Measurements from ENCODE around the gene BLMH. TPM values are rescaled to one million over a fixed set of nuclear protein-coding genes. Genes with fewer than 3 reads are reported as not detected.

BLMH gene
- total and polyA plus RNA-seq, 10 of the 15 experiments (the other 5 are each of a cell fraction or from before 2014, with no cell fraction given), result 16.1 to 63.9 (median 54.0) TPM

GRCh38 chr17:30208214-30208613 is 83.5 kb downstream of the BLMH start (continued):
- TF ChIP-seq SUPT20H (IDR thresholded peaks at IDR 0.05; ENCODE audit: borderline replicate concordance, control insufficient read depth, low read depth, low read length), result no peak
- no peak for TF ChIP-seq ZNF207 (IDR thresholded peaks at IDR 0.05; ENCODE audit: borderline replicate concordance)
- TF ChIP-seq USF2 (IDR thresholded peaks at IDR 0.05; ENCODE audit: borderline replicate concordance, low read depth, low read length), result no peak
- no peak for TF ChIP-seq SUZ12 (IDR thresholded peaks at IDR 0.05; ENCODE audit: unreplicated experiment)
- TF ChIP-seq, protein P1, sequence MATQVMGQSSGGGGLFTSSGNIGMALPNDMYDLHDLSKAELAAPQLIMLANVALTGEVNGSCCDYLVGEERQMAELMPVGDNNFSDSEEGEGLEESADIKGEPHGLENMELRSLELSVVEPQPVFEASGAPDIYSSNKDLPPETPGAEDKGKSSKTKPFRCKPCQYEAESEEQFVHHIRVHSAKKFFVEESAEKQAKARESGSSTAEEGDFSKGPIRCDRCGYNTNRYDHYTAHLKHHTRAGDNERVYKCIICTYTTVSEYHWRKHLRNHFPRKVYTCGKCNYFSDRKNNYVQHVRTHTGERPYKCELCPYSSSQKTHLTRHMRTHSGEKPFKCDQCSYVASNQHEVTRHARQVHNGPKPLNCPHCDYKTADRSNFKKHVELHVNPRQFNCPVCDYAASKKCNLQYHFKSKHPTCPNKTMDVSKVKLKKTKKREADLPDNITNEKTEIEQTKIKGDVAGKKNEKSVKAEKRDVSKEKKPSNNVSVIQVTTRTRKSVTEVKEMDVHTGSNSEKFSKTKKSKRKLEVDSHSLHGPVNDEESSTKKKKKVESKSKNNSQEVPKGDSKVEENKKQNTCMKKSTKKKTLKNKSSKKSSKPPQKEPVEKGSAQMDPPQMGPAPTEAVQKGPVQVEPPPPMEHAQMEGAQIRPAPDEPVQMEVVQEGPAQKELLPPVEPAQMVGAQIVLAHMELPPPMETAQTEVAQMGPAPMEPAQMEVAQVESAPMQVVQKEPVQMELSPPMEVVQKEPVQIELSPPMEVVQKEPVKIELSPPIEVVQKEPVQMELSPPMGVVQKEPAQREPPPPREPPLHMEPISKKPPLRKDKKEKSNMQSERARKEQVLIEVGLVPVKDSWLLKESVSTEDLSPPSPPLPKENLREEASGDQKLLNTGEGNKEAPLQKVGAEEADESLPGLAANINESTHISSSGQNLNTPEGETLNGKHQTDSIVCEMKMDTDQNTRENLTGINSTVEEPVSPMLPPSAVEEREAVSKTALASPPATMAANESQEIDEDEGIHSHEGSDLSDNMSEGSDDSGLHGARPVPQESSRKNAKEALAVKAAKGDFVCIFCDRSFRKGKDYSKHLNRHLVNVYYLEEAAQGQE (IDR thresholded peaks at IDR 0.05; ENCODE audit: low read depth, low read length), result no peak
- TF ChIP-seq, protein P2, sequence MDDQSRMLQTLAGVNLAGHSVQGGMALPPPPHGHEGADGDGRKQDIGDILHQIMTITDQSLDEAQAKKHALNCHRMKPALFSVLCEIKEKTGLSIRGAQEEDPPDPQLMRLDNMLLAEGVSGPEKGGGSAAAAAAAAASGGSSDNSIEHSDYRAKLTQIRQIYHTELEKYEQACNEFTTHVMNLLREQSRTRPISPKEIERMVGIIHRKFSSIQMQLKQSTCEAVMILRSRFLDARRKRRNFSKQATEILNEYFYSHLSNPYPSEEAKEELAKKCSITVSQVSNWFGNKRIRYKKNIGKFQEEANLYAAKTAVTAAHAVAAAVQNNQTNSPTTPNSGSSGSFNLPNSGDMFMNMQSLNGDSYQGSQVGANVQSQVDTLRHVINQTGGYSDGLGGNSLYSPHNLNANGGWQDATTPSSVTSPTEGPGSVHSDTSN (IDR thresholded peaks at IDR 0.05; ENCODE audit: insufficient replicate concordance, low read depth, low read length), result no peak
- peak; percentile 90 for TF ChIP-seq MEF2B (IDR thresholded peaks at IDR 0.05; ENCODE audit: partially characterized antibody, poor library complexity, severe bottlenecking)
- no peak for TF ChIP-seq TARDBP (IDR thresholded peaks at IDR 0.05; ENCODE audit: borderline replicate concordance)
- no peak for TF ChIP-seq TCF12 (IDR thresholded peaks at IDR 0.05; ENCODE audit: low read depth, low read length)
- no peak for TF ChIP-seq CHD2 (IDR thresholded peaks at IDR 0.05; ENCODE audit: borderline replicate concordance, low read depth, low read length)
- no peak for TF ChIP-seq ZNF592 (IDR thresholded peaks at IDR 0.05)
- peak; percentile 73 for TF ChIP-seq GATAD2B (conservative IDR thresholded peaks at IDR 0.05; ENCODE audit: low read depth)
- no peak for TF ChIP-seq ZNF687 (IDR thresholded peaks at IDR 0.05)
- peak; percentile 81 for TF ChIP-seq NR2F1 (conservative IDR thresholded peaks at IDR 0.05)

Measured in GM12878 (cell line).